Muscle layer of duodenum (tissue), 2 donors: Measurements from ENCODE around the gene CFAP97D2.
"Not testable (repeated sequence)": the region's sequence is repeated elsewhere in the genome, so short reads cannot be mapped to it uniquely, and the experiment has no call there.

Experiments used
- H3K27ac ChIP-seq: one replicate; pipeline ENCODE4 v1.7.0; 2013; ENCODE audit warnings: mild to moderate bottlenecking, low read length
- H3K27me3 ChIP-seq: one replicate; pipeline ENCODE4 v1.7.0; 2013; ENCODE audit warnings: low read depth, mild to moderate bottlenecking, control low read depth, low read length
- H3K36me3 ChIP-seq, 2 donors: one replicate each; pipeline ENCODE4 v1.7.0; 2013; ENCODE audit warnings: low read length in 2 of 2, control low read depth in 1 of 2, mild to moderate bottlenecking in 1 of 2; ENCODE audit not compliant: insufficient read depth in 2 of 2, control insufficient read depth in 1 of 2
- H3K4me1 ChIP-seq, 2 donors: one replicate each; pipeline ENCODE4 v1.7.0; 2013; ENCODE audit warnings: low read length in 2 of 2, mild to moderate bottlenecking in 2 of 2, control low read depth in 1 of 2, moderate library complexity in 1 of 2; ENCODE audit not compliant: insufficient read depth in 2 of 2, control insufficient read depth in 1 of 2
- H3K4me3 ChIP-seq, 2 donors: one replicate each; pipeline ENCODE4 v1.7.0; 2013; ENCODE audit warnings: low read length in 2 of 2, low read depth in 1 of 2, mild to moderate bottlenecking in 1 of 2
- H3K9me3 ChIP-seq, 2 donors: one replicate each; pipeline ENCODE4 v1.7.0; 2013; ENCODE audit warnings: low read length in 2 of 2, control low read depth in 1 of 2, mild to moderate bottlenecking in 1 of 2; ENCODE audit not compliant: control insufficient read depth in 1 of 2
- donor health status: healthy.

CFAP97D2 gene

DNA sequence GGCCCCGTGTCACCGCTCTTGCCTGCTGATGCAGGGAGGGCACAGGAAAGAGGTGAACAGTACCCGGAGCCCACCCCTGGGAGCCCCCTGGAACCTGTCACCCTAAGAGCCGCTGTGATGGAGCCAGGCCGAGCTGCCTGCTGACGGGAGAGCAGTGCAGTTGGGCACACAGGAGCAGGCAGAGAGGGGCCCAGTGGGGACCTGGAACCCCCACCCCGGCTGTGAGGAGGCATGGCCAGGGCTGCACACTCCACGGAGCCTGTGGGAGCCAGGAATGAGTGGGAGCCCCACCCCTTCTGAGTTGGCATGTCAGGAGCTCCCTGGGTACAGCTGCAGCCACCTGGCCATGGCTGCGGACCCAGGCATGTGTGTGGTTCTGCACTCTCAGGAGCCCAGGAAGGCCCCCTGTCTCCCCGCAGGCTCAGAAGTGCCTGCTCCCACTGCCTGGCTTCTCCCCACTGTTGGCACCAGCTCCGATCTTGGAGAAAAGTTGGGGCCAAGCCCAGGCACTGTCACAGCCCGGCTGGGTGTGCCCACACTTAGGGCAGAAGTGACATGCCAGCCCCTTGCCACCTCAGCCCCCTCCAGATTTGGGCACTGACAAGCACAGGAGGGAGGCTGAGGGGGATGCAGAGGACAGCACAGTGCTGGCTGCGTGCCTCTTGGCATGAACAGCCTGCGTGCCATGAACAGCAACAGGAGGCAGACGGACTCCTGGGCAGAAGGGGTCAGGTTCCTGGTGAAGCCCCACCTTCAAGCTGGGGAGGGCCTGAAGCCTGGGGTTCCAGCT lies 6.3 kb downstream of the CFAP97D2 start:
- no peak overlapping the region for H3K27ac ChIP-seq
- no peaks in the 10 kb centered on the region for H3K36me3 ChIP-seq
- no peaks in the 10 kb centered on the region for H3K9me3 ChIP-seq
- no peaks in the 10 kb centered on the region for H3K27me3 ChIP-seq
- no peaks in the 10 kb centered on the region for H3K4me1 ChIP-seq
- no peak overlapping the region for H3K4me3 ChIP-seq

GRCh38 chr13:114194853-114195252 lies 15.8 kb downstream of the CFAP97D2 start:
- H3K9me3 ChIP-seq: peaks cover 0 to 5% of the 10 kb centered on the region in 2 donors
- H3K4me1 ChIP-seq: no peaks in the 10 kb centered on the region
- H3K27ac ChIP-seq: no peak overlapping the region
- H3K4me3 ChIP-seq: no peak overlapping the region
- H3K36me3 ChIP-seq: no peaks in the 10 kb centered on the region
- H3K27me3 ChIP-seq: peaks cover 2% of the 10 kb centered on the region

DNA sequence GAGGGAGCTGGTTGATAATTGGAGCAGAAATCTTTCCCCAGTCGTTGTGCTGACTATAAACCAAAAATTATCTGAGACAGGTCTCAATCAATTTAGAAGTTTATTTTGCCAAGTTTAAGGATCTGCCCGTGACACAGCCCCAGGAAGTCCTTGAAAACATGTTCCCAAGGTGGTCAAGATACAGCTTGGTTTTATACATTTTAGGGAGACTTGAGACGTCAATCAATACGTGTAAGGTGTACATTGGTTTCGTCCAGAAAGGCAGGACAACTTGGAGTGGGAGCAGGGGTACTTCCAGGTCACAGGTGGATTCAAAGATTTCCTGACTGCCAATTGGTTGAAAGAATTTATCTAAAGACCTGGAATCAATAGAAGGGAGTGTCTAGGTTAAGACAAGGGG lies 17.6 kb downstream of the CFAP97D2 start:
- H3K4me3 ChIP-seq: no peak overlapping the region
- H3K36me3 ChIP-seq: no peaks in the 10 kb centered on the region
- peaks cover 14% of the 10 kb centered on the region for H3K27me3 ChIP-seq
- peaks cover 0 to 5% of the 10 kb centered on the region in 2 donors for H3K9me3 ChIP-seq
- no peaks in the 10 kb centered on the region for H3K4me1 ChIP-seq
- no peak overlapping the region for H3K27ac ChIP-seq

DNA sequence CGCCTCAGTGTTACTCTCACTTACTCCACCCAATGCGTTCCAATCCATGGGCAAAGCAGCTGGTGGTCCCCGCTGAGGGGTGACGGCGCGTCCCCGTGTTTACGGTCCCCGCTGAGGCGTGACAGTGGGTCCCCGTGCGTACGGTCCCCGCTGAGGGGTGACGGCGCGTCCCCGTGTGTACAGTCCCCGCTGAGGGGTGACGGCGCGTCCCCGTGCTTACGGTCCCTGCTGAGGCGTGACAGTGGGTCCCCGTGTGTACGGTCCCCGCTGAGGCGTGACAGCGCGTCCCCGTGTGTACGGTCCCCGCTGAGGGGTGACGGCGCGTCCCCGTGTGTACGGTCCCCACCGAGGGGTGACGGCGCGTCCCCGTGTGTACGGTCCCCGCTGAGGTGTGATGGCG lies 19.5 kb downstream of the CFAP97D2 start:
- Histone ChIP-seq H3K9me3 (no peaks in the 10 kb centered on the region), H3K36me3 (no peaks in the 10 kb centered on the region), H3K4me3 (no peak overlapping the region), H3K4me1 (no peaks in the 10 kb centered on the region), H3K27ac (no peak overlapping the region), H3K27me3 (peaks cover 14% of the 10 kb centered on the region)

DNA sequence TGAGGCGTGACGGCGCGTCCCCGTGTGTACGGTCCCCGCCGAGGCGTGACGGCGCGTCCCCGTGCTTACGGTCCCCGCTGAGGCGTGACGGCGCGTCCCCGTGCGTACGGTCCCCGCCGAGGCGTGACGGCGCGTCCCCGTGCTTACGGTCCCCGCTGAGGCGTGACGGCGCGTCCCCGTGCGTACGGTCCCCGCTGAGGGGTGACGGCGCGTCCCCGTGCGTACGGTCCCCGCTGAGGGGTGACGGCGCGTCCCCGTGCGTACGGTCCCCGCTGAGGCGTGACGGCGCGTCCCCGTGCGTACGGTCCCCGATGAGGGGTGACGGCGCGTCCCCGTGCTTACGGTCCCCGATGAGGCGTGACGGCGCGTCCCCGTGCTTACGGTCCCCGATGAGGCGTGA lies 20.5 kb downstream of the CFAP97D2 start:
- not testable (repeated sequence) for H3K27ac ChIP-seq, H3K4me1 ChIP-seq, H3K9me3 ChIP-seq, H3K36me3 ChIP-seq
- Histone ChIP-seq H3K27me3 (peaks cover 14% of the 10 kb centered on the region), H3K4me3 (peak overlapping the region in 1 of 2 donors; percentile 47)

DNA sequence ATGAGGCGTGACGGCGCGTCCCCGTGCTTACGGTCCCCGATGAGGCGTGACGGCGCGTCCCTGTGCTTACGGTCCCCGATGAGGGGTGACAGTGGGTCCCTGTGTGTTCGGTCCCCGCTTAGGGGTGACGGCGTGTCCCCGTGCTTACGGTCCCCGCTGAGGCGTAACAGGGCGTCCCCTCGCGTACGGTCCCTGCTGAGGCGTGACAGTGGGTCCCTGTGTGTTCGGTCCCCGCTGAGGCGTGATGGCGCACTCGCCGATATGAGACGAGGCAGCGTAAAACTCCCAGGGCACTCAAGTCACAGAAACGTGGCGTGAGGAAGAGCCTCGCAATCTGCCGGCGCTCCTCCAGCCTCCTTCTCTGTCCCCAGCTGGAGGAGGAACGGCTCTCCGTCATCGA lies 20.9 kb downstream of the CFAP97D2 start:
- H3K4me1 ChIP-seq: no peaks in the 10 kb centered on the region
- no peak overlapping the region for H3K27ac ChIP-seq
- H3K27me3 ChIP-seq: peaks cover 14% of the 10 kb centered on the region
- H3K9me3 ChIP-seq: no peaks in the 10 kb centered on the region
- no peaks in the 10 kb centered on the region for H3K36me3 ChIP-seq
- H3K4me3 ChIP-seq: peak overlapping the region in 1 of 2 donors; percentile 47

- Histone ChIP-seq H3K27ac (no peak overlapping the region), H3K9me3 (no peaks in the 10 kb centered on the region), H3K36me3 (no peaks in the 10 kb centered on the region), H3K4me3 (peak overlapping the region in 1 of 2 donors; percentile 47), H3K4me1 (no peaks in the 10 kb centered on the region), H3K27me3 (peaks cover 14% of the 10 kb centered on the region)
Measured at GRCh38 chr13:114200399-114200911, 21.4 kb downstream of the CFAP97D2 start.

DNA sequence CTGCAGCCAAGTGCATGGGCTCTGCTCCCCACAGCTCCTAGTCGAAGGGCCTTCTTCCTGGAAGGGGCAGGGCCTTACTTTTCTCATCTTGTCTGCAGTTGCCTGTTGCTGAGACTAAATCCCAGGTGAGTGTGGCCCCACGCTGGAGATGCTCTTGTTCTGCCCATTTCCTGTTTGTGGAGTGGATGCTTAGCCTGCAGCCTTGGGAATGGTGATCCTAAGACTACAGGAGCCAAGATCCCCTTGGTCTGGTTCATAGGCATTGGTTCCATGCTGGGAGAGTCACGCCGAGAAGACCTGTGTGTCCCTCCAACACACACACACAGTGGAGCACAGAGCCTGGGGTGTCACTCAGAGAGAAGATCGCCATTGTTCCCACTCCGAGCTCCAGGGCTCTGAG lies 23.5 kb downstream of the CFAP97D2 start:
- H3K27me3 ChIP-seq: peaks cover 14% of the 10 kb centered on the region
- no peak overlapping the region for H3K27ac ChIP-seq
- H3K4me1 ChIP-seq: no peaks in the 10 kb centered on the region
- H3K36me3 ChIP-seq: no peaks in the 10 kb centered on the region
- H3K9me3 ChIP-seq: no peaks in the 10 kb centered on the region
- no peak overlapping the region for H3K4me3 ChIP-seq

- Histone ChIP-seq H3K27me3 (peaks cover 14% of the 10 kb centered on the region), H3K4me3 (no peak overlapping the region), H3K36me3 (no peaks in the 10 kb centered on the region), H3K9me3 (no peaks in the 10 kb centered on the region), H3K27ac (no peak overlapping the region), H3K4me1 (no peaks in the 10 kb centered on the region)
Measured at GRCh38 chr13:114203536-114203935, 24.5 kb downstream of the CFAP97D2 start.

GRCh38 chr13:114204894-114205293 lies 25.8 kb downstream of the CFAP97D2 start:
- no peak overlapping the region for H3K4me3 ChIP-seq
- H3K9me3 ChIP-seq: no peaks in the 10 kb centered on the region
- no peak overlapping the region for H3K27ac ChIP-seq
- H3K27me3 ChIP-seq: peaks cover 12% of the 10 kb centered on the region
- H3K36me3 ChIP-seq: no peaks in the 10 kb centered on the region
- no peaks in the 10 kb centered on the region for H3K4me1 ChIP-seq

DNA sequence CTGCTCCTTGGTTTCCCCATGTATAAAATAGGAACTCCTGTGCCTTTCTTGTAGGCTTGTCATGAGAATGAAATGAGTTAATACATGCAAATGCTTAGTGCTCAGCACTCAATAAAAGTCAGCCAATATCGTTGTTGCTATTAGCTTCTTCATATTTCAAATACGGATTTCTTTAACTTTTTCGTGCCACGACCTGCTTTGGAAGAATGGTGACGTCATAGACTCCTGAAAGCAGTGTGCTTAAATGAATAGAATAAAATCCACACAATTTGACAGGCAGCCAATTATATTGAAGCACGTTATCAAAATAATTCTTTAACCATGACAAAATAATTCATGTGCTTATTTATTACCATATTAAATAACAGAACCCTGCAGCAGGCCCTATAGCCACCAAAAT lies 29.1 kb downstream of the CFAP97D2 start:
- no peaks in the 10 kb centered on the region for H3K27me3 ChIP-seq
- H3K4me1 ChIP-seq: no peaks in the 10 kb centered on the region
- H3K27ac ChIP-seq: no peak overlapping the region

More for the DNA sequence above, 29.1 kb downstream of the CFAP97D2 start:
- Histone ChIP-seq H3K36me3 (no peaks in the 10 kb centered on the region), H3K9me3 (no peaks in the 10 kb centered on the region), H3K4me3 (no peak overlapping the region)
